ENCODE results near the gene SMKR1.
"Not testable (repeated sequence)": the region's sequence is repeated elsewhere in the genome, so short reads cannot be mapped to it uniquely, and the experiment has no call there.

Gene SMKR1

GRCh38 chr7:129530795-129531391, 28.6 kb downstream of the SMKR1 start:
- no peak for DNase-seq

GRCh38 chr7:129531721-129532120, 29.4 kb downstream of the SMKR1 start:
- no peak for DNase-seq

- no peak for DNase-seq
Measured at GRCh38 chr7:129532375-129532774, 30.0 kb downstream of the SMKR1 start.

- not testable (repeated sequence) for DNase-seq
Measured at GRCh38 chr7:129534558-129535274, 32.4 kb downstream of the SMKR1 start.

- no peak for DNase-seq
Measured at GRCh38 chr7:129535896-129536295, 33.6 kb downstream of the SMKR1 start.

GRCh38 chr7:129536323-129536722, 34.0 kb downstream of the SMKR1 start:
- no peak for DNase-seq

- DNase-seq, result no peak
Measured at GRCh38 chr7:129538790-129539189, 36.5 kb downstream of the SMKR1 start.

- no peak for DNase-seq
Measured at GRCh38 chr7:129540340-129540739, 38.0 kb downstream of the SMKR1 start.

- DNase-seq, result no peak
Measured at GRCh38 chr7:129544700-129545099, 42.4 kb downstream of the SMKR1 start.

GRCh38 chr7:129550693-129551360, 48.5 kb downstream of the SMKR1 start:
- no peak for DNase-seq

GRCh38 chr7:129553899-129554461, 51.6 kb downstream of the SMKR1 start:
- DNase-seq, result no peak

- DNase-seq, result no peak
Measured at GRCh38 chr7:129556607-129557133, 54.3 kb downstream of the SMKR1 start.

GRCh38 chr7:129557686-129558481, 55.6 kb downstream of the SMKR1 start:
- no peak for DNase-seq

- DNase-seq, result no peak
Measured at GRCh38 chr7:129559564-129559963, 57.2 kb downstream of the SMKR1 start.

GRCh38 chr7:129560831-129561230, 58.5 kb downstream of the SMKR1 start:
- DNase-seq, result no peak

- no peak for DNase-seq
Measured at GRCh38 chr7:129561677-129562359, 59.5 kb downstream of the SMKR1 start.
